Myocyte (in vitro differentiated cells): ENCODE data around the gene PCDHA11. TPM values are rescaled to one million over a fixed set of nuclear protein-coding genes. Genes with fewer than 3 reads are reported as not detected.
"Not testable (repeated sequence)": the region's sequence is repeated elsewhere in the genome, so short reads cannot be mapped to it uniquely, and the experiment has no call there.

ENCODE experiments used
- DNase-seq: peaks from one replicate; pipeline ENCODE4 v3.0.0-alpha.2; 2012; ENCODE audit warnings: low read depth
- total RNA-seq: library from RNA; depleted of rRNA; stranded (reverse); fragments of >200 nt; gene quantifications from 2 replicates; pipeline ENCODE4 v1.2.3, GENCODE V29; 2014

The PCDHA11 gene
- total RNA-seq, 1 donor from 2014 or later = 0.13 TPM

DNA sequence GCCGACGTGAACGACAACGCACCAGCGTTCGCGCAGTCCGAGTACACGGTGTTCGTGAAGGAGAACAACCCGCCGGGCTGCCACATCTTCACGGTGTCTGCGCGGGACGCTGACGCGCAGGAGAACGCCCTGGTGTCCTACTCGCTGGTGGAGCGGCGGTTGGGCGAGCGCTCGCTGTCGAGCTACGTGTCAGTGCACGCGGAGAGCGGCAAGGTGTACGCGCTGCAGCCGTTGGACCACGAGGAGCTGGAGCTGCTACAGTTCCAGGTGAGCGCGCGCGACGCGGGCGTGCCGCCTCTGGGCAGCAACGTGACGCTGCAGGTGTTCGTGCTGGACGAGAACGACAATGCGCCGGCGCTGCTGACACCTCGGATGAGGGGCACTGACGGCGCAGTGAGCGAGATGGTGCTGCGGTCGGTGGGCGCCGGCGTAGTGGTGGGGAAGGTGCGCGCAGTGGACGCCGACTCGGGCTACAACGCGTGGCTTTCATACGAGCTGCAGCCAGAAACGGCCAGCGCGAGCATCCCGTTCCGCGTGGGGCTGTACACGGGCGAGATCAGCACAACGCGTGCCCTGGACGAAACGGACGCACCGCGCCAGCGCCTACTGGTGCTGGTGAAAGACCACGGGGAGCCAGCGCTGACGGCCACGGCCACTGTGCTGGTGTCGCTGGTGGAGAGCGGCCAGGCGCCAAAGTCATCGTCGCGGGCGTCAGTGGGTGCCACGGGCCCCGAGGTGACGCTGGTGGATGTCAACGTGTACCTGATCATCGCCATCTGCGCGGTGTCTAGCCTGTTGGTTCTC, 18.7 kb upstream of the PCDHA11 start:
- not testable (repeated sequence) for DNase-seq

DNA sequence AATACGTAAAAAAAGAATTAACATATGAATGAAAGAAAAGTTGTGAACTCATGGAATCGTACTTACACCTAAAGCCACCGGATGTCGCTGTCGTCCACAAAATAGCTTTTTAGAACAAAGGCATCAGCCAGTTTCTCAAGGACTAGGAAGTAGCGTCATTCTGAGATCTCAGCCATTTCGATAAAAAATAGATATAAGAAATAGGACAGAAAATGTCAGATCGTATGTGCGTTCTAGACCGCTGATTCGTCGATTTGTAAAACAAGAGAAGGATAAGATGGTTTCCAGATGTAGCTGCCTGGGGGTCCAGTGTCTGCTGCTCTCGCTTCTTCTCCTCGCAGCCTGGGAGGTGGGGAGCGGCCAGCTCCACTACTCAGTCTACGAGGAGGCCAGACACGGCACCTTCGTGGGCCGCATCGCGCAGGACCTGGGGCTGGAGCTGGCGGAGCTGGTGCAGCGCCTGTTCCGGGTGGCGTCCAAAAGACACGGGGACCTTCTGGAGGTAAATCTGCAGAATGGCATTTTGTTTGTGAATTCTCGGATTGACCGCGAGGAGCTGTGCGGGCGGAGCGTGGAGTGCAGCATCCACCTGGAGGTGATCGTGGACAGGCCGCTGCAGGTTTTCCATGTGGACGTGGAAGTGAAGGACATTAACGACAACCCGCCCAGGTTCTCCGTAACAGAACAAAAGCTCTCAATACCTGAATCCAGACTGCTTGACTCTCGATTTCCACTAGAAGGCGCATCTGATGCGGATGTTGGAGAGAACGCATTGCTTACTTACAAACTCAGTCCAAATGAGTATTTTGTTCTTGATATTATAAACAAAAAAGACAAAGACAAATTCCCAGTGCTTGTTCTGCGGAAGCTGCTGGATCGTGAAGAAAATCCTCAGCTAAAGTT, 12.7 kb upstream of the PCDHA11 start, which contains the start of gene PCDHA10:
TSS of gene PCDHA10 (plus strand) at position 126 of the 903 bp plus-strand sequence. CDS start at position 278, 152 bp downstream.
- peak; percentile 2 for DNase-seq

- no peak for DNase-seq
These were observed 11.4 kb upstream of the PCDHA11 start for GRCh38 chr5:140857177-140857986.

DNA sequence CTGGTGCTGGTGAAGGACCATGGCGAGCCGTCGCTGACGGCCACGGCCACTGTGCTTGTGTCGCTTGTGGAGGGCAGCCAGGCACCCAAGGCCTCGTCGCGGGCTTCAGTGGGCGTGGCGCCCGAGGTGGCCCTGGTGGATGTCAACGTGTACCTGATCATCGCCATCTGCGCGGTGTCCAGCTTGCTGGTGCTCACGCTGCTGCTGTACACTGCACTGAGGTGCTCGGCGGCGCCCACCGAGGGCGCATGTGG, 10.8 kb upstream of the PCDHA11 start:
- no peak for DNase-seq

DNA sequence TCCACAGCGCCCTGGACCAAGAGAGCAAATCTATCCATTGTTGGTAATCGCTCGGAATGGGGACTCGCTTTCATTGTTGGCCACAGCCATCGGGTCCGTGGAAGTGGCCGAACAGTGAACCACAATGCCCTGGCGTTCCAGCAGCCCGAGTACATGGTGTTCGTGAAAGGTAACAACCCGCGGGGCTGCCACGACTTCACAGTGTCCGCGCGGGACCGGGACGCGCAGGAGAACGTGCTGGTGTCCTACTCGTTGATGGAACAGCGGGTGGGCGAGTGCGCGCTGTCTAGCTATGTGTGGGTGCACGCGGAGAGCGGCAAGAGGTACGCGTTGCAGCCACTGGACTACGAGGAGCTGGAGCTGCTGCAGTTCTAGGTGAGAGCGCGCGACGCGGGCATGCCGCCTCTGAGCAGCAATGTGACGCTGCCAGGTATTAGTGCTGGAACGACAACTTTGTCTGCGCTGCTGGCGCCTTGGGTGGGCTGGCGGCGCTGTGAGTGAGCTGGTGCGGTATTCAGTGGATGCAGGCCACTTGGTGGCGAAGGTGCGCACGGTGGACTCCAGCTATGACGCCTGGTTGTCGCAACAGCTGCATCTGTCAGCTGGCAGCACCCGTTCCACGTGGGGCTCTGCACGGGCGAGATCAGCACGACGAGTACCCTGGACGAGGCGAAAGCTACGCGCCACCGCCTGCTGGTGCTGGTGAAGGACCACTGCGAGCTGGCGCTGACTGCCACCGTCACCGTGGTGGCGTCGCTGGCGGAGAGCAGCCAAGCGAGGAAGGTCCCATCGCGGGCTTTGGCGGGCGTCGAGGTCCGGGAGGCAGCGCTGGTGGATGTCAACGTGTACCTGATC, 6.1 kb upstream of the PCDHA11 start:
- DNase-seq = no peak

DNA sequence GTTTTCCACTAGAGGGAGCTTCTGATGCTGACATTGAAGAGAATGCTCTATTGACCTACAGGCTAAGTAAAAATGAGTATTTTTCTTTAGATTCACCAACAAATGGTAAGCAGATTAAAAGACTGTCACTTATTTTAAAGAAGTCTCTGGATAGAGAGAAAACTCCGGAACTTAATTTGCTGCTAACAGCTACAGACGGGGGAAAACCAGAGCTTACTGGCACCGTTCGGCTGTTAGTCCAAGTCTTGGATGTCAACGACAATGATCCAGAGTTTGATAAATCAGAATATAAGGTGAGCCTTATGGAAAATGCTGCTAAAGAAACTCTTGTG, 764 bp downstream of the PCDHA11 start:
- no peak for DNase-seq

DNA sequence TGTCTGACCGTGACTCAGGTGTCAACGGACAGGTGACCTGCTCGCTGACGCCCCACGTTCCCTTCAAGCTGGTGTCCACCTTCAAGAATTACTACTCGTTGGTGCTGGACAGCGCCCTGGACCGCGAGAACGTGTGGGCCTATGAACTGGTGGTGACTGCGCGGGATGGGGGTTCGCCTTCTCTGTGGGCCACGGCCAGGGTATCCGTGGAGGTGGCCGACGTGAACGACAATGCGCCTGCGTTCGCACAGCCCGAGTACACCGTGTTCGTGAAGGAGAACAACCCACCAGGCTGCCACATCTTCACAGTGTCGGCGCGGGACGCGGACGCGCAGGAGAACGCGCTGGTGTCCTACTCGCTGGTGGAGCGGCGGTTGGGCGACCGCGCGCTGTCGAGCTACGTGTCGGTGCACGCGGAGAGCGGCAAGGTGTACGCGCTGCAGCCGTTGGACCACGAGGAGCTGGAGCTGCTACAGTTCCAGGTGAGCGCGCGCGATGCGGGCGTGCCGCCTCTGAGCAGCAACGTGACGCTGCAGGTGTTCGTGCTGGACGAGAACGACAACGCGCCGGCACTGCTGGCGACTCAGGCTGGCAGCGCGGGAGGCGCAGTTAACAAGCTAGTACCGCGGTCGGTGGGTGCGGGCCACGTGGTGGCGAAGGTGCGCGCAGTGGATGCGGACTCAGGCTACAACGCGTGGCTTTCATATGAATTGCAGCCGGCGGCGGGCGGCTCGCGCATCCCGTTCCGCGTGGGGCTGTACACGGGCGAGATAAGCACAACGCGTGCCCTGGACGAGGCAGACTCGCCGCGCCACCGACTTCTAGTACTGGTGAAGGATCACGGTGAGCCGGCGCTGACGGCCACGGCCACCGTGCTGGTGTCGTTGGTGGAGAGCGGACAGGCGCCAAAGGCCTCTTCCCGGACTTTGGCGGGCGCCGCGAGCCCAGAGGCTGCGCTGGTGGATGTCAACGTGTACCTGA, 1.8 kb downstream of the PCDHA11 start:
- DNase-seq = no peak

GRCh38 chr5:140875085-140876065, 6.6 kb downstream of the PCDHA11 start, which contains the start of gene PCDHA12:
Gene PCDHA12, plus strand, starts transcription at chr5:140875308. Its CDS starts 165 bp downstream, at chr5:140875473.
- no peak for DNase-seq

- not testable (repeated sequence) for DNase-seq
These were observed 7.9 kb downstream of the PCDHA11 start for GRCh38 chr5:140876541-140877261.

DNA sequence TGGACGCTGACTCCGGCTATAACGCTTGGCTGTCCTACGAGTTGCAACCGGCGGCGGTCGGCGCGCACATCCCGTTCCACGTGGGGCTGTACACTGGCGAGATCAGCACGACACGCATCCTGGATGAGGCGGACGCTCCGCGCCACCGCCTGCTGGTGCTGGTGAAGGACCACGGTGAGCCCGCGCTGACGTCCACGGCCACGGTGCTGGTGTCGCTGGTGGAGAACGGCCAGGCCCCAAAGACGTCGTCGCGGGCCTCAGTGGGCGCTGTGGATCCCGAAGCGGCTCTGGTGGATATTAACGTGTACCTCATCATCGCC, 8.5 kb downstream of the PCDHA11 start:
- DNase-seq = no peak

- no peak for DNase-seq
These were observed 13.3 kb downstream of the PCDHA11 start, which contains the start of gene PCDHA13 for GRCh38 chr5:140881889-140882590. Gene PCDHA13, plus strand, starts transcription at chr5:140882124. Its CDS starts 145 bp downstream, at chr5:140882269.

- peak; percentile 0 for DNase-seq
These were observed 13.8 kb downstream of the PCDHA11 start for GRCh38 chr5:140882591-140882899.

GRCh38 chr5:140883373-140883772, 14.6 kb downstream of the PCDHA11 start:
- no peak for DNase-seq

DNA sequence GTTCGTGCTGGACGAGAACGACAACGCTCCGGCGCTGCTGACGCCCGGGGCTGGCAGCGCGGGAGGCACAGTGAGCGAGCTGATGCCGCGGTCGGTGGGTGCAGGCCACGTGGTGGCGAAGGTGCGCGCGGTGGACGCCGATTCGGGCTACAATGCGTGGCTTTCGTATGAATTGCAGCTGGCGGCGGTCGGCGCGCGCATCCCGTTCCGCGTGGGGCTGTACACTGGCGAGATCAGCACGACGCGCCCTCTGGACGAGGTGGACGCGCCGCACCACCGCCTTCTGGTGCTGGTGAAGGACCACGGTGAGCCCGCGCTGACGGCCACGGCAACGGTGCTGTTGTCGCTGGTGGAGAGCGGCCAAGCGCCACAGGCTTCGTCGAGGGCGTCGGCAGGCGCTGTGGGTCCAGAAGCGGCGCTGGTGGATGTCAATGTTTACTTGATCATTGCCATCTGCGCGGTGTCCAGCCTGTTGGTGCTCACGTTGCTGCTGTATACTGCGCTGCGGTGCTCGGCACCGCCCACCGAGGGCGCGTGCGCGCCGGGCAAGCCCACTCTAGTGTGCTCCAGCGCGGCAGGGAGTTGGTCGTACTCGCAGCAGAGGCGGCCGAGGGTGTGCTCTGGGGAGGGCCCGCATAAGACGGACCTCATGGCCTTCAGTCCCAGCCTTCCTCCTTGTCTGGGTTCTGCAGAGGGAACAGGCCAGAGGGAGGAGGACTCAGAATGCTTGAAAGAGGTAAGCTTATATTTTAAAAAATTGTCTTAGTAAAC, 15.4 kb downstream of the PCDHA11 start:
- no peak for DNase-seq

- no peak for DNase-seq
These were observed 47.6 kb downstream of the PCDHA11 start for GRCh38 chr5:140916325-140916724.
